Anterior cingulate cortex (tissue), 58 donors: Measurements from ENCODE around the gene MAPKAPK2.

Experiments used
- DNase-seq, 58 donors: peaks; one replicate each; lab custom pipeline; 2025; lab: John Stamatoyannopoulos, UW

The MAPKAPK2 gene

GRCh38 chr1:206658981-206659273, 25.8 kb upstream of the MAPKAPK2 start:
- peak in 1 of 58 donors; percentile 15 for DNase-seq

- no peak for DNase-seq
Observed at GRCh38 chr1:206660136-206660535, 24.6 kb upstream of the MAPKAPK2 start.

- no peak for DNase-seq
Observed at GRCh38 chr1:206661161-206661820, 23.4 kb upstream of the MAPKAPK2 start.

GRCh38 chr1:206662396-206663092, 22.2 kb upstream of the MAPKAPK2 start:
- no peak for DNase-seq

GRCh38 chr1:206663362-206663761, 21.3 kb upstream of the MAPKAPK2 start:
- DNase-seq: no peak

GRCh38 chr1:206663832-206664652, 20.7 kb upstream of the MAPKAPK2 start:
- peak in 39 of 58 donors; percentile 12 to 65 (median 30) for DNase-seq

- no peak for DNase-seq
Observed at GRCh38 chr1:206664740-206665139, 20.0 kb upstream of the MAPKAPK2 start.

GRCh38 chr1:206666031-206666561, 18.6 kb upstream of the MAPKAPK2 start:
- no peak for DNase-seq

GRCh38 chr1:206666954-206667665, 17.6 kb upstream of the MAPKAPK2 start:
- no peak for DNase-seq

GRCh38 chr1:206668351-206668750, 16.4 kb upstream of the MAPKAPK2 start:
- no peak for DNase-seq

GRCh38 chr1:206668874-206669410, 15.8 kb upstream of the MAPKAPK2 start:
- DNase-seq: no peak

- DNase-seq: no peak
Observed at GRCh38 chr1:206672011-206672688, 12.6 kb upstream of the MAPKAPK2 start.

GRCh38 chr1:206672844-206673758, 11.6 kb upstream of the MAPKAPK2 start:
- no peak for DNase-seq

GRCh38 chr1:206674236-206674635, 10.5 kb upstream of the MAPKAPK2 start:
- DNase-seq: no peak

GRCh38 chr1:206674745-206675175, 9.9 kb upstream of the MAPKAPK2 start:
- no peak for DNase-seq

- DNase-seq: no peak
Observed at GRCh38 chr1:206676499-206676898, 8.2 kb upstream of the MAPKAPK2 start.

GRCh38 chr1:206678490-206678889, 6.2 kb upstream of the MAPKAPK2 start:
- DNase-seq: no peak

- peak in 1 of 58 donors; percentile 18 for DNase-seq
Observed at GRCh38 chr1:206679738-206680211, 4.9 kb upstream of the MAPKAPK2 start.
